ENCODE data around the gene ZFYVE27. TPM values are rescaled to one million over a fixed set of nuclear protein-coding genes. Genes with fewer than 3 reads are reported as not detected.

ZFYVE27 gene
- total RNA-seq, 3 donors from 2014 or later, result 48.8 to 83.7 (median 55.0) TPM

GRCh38 chr10:97719602-97720001 lies 17.3 kb upstream of the ZFYVE27 start:
- TF ChIP-seq, protein P1, sequence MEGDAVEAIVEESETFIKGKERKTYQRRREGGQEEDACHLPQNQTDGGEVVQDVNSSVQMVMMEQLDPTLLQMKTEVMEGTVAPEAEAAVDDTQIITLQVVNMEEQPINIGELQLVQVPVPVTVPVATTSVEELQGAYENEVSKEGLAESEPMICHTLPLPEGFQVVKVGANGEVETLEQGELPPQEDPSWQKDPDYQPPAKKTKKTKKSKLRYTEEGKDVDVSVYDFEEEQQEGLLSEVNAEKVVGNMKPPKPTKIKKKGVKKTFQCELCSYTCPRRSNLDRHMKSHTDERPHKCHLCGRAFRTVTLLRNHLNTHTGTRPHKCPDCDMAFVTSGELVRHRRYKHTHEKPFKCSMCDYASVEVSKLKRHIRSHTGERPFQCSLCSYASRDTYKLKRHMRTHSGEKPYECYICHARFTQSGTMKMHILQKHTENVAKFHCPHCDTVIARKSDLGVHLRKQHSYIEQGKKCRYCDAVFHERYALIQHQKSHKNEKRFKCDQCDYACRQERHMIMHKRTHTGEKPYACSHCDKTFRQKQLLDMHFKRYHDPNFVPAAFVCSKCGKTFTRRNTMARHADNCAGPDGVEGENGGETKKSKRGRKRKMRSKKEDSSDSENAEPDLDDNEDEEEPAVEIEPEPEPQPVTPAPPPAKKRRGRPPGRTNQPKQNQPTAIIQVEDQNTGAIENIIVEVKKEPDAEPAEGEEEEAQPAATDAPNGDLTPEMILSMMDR (IDR thresholded peaks at IDR 0.05), result no peak
- intact Hi-C loops (cut with DNase I, micrococcal nuclease), result no loop called here
- ATAC-seq, result no peak
- Histone ChIP-seq H3K4me1 (ENCODE audit: low read depth) (peaks cover 71% of the 10 kb centered on the region), H3K36me3 (ENCODE audit: low read depth) (no peaks in the 10 kb centered on the region), H3K9me3 (no peaks in the 10 kb centered on the region), H3K4me3 (no peak overlapping the region)
- DNase-seq, result no peak

- DNase-seq, result peak; percentile 80 to 86 (median 84)
- Histone ChIP-seq H3K4me3 (no peak overlapping the region), H3K4me1 (ENCODE audit: low read depth) (peaks cover 62% of the 10 kb centered on the region), H3K36me3 (ENCODE audit: low read depth) (no peaks in the 10 kb centered on the region), H3K9me3 (no peaks in the 10 kb centered on the region)
- peak; percentile 78 for ATAC-seq
- TF ChIP-seq, protein P1 (IDR thresholded peaks at IDR 0.05), result no peak
- intact Hi-C loops (cut with DNase I, micrococcal nuclease), result no loop called here
These were observed 14.8 kb upstream of the ZFYVE27 start for GRCh38 chr10:97721871-97722780.

DNA sequence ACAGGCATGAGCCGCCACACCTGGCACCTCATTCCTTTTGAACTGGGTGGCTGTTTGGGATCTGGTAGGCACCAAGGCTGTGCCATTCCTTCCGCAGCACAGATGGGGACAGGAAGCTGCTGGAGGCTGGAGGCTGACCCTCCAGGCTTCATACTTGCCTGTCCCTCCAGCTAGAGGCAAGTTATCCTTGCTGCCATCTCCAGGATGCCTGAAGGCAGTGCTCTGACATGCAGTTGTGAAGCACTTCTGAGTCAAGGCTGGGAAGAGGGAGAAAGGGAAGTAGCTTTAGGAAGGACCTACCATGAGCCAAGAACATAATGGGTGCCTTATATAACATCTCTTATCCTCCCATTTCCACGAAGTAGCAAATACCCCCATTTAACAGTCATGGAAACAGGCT lies 13.9 kb upstream of the ZFYVE27 start:
- no peak for DNase-seq
- peaks cover 56% of the 10 kb centered on the region for H3K4me1 ChIP-seq (ENCODE audit: low read depth)
- TF ChIP-seq, protein P1 (IDR thresholded peaks at IDR 0.05), result no peak

DNA sequence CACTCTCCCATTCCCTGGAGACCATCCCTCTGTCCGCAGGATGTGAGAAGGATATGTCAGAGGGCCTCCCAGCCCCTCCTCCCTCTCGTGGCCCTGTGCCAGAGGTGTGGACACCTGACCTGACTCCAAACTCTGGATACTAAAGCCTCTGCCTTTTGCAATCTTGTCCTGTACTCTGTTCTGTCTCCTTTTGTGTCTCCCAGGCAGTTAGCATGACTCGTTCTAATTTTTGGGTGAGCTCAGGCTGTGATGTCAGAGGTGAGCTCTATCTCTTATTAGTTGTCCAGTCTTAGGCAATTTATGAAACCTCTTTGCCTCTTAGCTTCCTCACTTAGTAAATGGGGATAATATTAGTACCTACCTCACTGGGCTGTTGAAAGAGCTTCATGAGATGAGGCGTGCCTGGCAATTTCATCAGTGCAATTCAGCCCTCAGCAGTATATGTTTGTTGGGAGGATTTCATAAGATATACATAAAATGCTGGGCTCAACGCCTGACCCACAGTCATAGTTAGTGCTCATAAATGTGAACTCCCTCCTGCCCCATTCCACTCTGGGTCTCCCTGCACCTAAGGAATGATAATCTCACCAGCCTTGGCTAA lies 12.5 kb upstream of the ZFYVE27 start:
- Histone ChIP-seq H3K36me3 (ENCODE audit: low read depth) (no peaks in the 10 kb centered on the region), H3K4me1 (ENCODE audit: low read depth) (peaks cover 42% of the 10 kb centered on the region), H3K9me3 (no peaks in the 10 kb centered on the region), H3K4me3 (no peak overlapping the region)
- DNase-seq (peak; percentile 63 to 73 (median 70)), ATAC-seq (peak; percentile 25)
- intact Hi-C loops (cut with DNase I, micrococcal nuclease), result no loop called here
- TF ChIP-seq, protein P1 (IDR thresholded peaks at IDR 0.05), result no peak

More for the DNA sequence above, 13.9 kb upstream of the ZFYVE27 start:
- intact Hi-C loops (cut with DNase I, micrococcal nuclease), result no loop called here
- no peaks in the 10 kb centered on the region for H3K9me3 ChIP-seq
- no peak for ATAC-seq
- H3K4me3 ChIP-seq, result no peak overlapping the region
- no peaks in the 10 kb centered on the region for H3K36me3 ChIP-seq (ENCODE audit: low read depth)

DNA sequence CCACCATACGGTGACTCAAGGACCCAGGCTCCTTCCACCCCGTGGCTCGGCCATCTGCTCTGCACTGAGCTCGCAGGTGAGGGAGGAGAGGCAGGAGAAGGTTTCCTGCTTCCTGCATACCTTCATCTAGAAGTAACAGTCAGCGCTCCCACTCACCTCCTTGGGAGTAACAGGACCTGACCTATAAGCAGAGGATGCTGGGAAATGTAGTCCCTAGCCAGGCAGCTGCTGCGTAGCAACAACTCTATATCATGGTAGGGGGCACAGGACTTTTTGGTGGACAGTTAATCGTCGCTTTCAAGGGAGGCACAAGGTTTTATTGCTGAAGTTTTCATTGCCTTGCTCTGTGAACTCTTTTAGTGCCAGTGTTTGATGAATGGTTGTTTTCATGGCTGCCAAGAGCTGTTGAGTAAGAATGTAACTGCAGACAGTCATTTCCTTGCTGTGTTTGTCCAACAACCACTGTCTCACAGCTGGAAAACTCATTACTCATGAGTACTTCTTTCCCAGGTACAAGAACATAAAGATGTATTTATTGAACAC lies 10.2 kb upstream of the ZFYVE27 start:
- Histone ChIP-seq H3K4me1 (ENCODE audit: low read depth) (peaks cover 26% of the 10 kb centered on the region), H3K4me3 (no peak overlapping the region), H3K36me3 (ENCODE audit: low read depth) (no peaks in the 10 kb centered on the region), H3K9me3 (no peaks in the 10 kb centered on the region)
- intact Hi-C loops (cut with DNase I, micrococcal nuclease), result no loop called here
- TF ChIP-seq, protein P1 (IDR thresholded peaks at IDR 0.05), result no peak
- peak; percentile 68 for ATAC-seq
- peak; percentile 66 to 77 (median 68) for DNase-seq
